H1 (cell line): ENCODE measurements around the gene TCAP. TPM values are rescaled to one million over a fixed set of nuclear protein-coding genes. Genes with fewer than 3 reads are reported as not detected.

ENCODE experiments used
- CTCF ChIA-PET: fragments of 300-600 bp; sonication (Branson Sonifier 250); formaldehyde crosslinking; loops from one replicate; lab custom pipeline; 2021; ENCODE audit not compliant: partially characterized antibody; lab: Charles Lee
- POLR2A ChIA-PET: fragments of 300-600 bp; sonication (Branson Sonifier 250); formaldehyde crosslinking; loops from one replicate; lab custom pipeline; 2021; ENCODE audit warnings: inconsistent platforms; ENCODE audit not compliant: partially characterized antibody; lab: Charles Lee
- DNase-seq, 2 experiments: peaks; one replicate each; pipeline versions ENCODE4 v3.0.0 to v3.0.0-alpha.2; 2010 to 2022; ENCODE audit warnings: low spot score in 2 of 2, low read depth in 1 of 2, mixed read lengths in 1 of 2
- FAIRE-seq: peaks from 2 replicates; lab custom pipeline; 2011; peaks lifted over from hg19 to GRCh38; lab: Jason Lieb, UNC
- H2AFZ ChIP-seq: 2 replicates; pipeline ENCODE4 v1.8.1; 2012; ENCODE audit warnings: low read length, inconsistent platforms
- H2AK5ac ChIP-seq: 2 replicates; pipeline ENCODE4 v1.6.1; 2013; ENCODE audit warnings: low read depth, low read length
- H2BK120ac ChIP-seq: replicated peaks from 2 replicates; pipeline ENCODE3; 2013; ENCODE audit warnings: low read depth, low read length, inconsistent platforms
- H2BK12ac ChIP-seq: 2 replicates; pipeline ENCODE4 v1.6.1; 2013; ENCODE audit warnings: low read depth, low read length
- H2BK15ac ChIP-seq: 2 replicates; pipeline ENCODE4 v1.6.1; 2013; ENCODE audit warnings: low read length
- H2BK20ac ChIP-seq: 2 replicates; pipeline ENCODE4 v1.6.1; 2013; ENCODE audit warnings: low read length
- H2BK5ac ChIP-seq: 2 replicates; pipeline ENCODE4 v1.6.1; 2013; ENCODE audit warnings: low read depth, low read length
- H3K14ac ChIP-seq: 2 replicates; pipeline ENCODE4 v1.6.1; 2013; ENCODE audit warnings: inconsistent platforms; ENCODE audit not compliant: insufficient read length
- H3K18ac ChIP-seq: 2 replicates; pipeline ENCODE4 v1.6.1; 2013; ENCODE audit warnings: low read length; ENCODE audit errors: extremely low read depth
- H3K23ac ChIP-seq: 2 replicates; pipeline ENCODE4 v1.6.1; 2013; ENCODE audit warnings: inconsistent platforms; ENCODE audit not compliant: insufficient read length
- H3K23me2 ChIP-seq: 2 replicates; pipeline ENCODE4 v1.6.1; 2013; ENCODE audit warnings: low read depth, low read length
- H3K27ac ChIP-seq: 2 replicates; pipeline ENCODE4 v1.6.1; 2011; ENCODE audit warnings: low read depth, low read length, inconsistent platforms
- H3K27me3 ChIP-seq, 4 experiments: replicated peaks in 1 of 4; 1 replicate in 1 of 4; 2 replicates in 3 of 4; pipeline versions ENCODE4 v1.6.1 to v1.8.1; 2011 to 2013; ENCODE audit warnings: low read length in 3 of 4, mild to moderate bottlenecking in 3 of 4, inconsistent platforms in 2 of 4, mixed read lengths in 2 of 4, moderate library complexity in 1 of 4; ENCODE audit not compliant: control insufficient read depth in 3 of 4, insufficient read depth in 3 of 4; ENCODE audit errors: extremely low read depth in 1 of 4
- H3K36me3 ChIP-seq, 4 experiments: 2 replicates each; pipeline versions ENCODE4 v1.6.1 to v1.8.1; 2011 to 2013; ENCODE audit warnings: mild to moderate bottlenecking in 4 of 4, low read length in 3 of 4, moderate library complexity in 2 of 4, control low read depth in 1 of 4, inconsistent platforms in 1 of 4; ENCODE audit not compliant: insufficient read depth in 4 of 4, control insufficient read depth in 2 of 4
- H3K4ac ChIP-seq: replicated peaks from 2 replicates; pipeline ENCODE3; 2013; ENCODE audit warnings: low read length, low read depth, mixed read lengths, inconsistent platforms; ENCODE audit not compliant: insufficient read length
- H3K4me1 ChIP-seq, 4 experiments: replicated peaks in 1 of 4; 1 replicate in 1 of 4; 2 replicates in 3 of 4; pipeline versions ENCODE4 v1.6.1 to v1.8.1; 2011 to 2013; ENCODE audit warnings: low read length in 3 of 4, inconsistent platforms in 2 of 4, mixed read lengths in 1 of 4; ENCODE audit not compliant: insufficient read depth in 4 of 4, control insufficient read depth in 3 of 4
- H3K4me2 ChIP-seq, 2 experiments: 2 replicates each; pipeline versions ENCODE4 v1.6.1 to v1.8.1; 2011 to 2013; ENCODE audit warnings: low read depth in 2 of 2, low read length in 2 of 2, control low read depth in 1 of 2, inconsistent platforms in 1 of 2, mild to moderate bottlenecking in 1 of 2; ENCODE audit not compliant: insufficient read depth in 1 of 2
- H3K4me3 ChIP-seq, 4 experiments: fragments of 200-600, 300-600 bp in 1 of 4; sonication (generic), shearing (Covaris generic), sonication (Bioruptor Twin) in 1 of 4; 2 replicates each; pipeline versions ENCODE4 v1.5.1 to v1.8.1; 2011 to 2016; ENCODE audit warnings: low read length in 4 of 4, low read depth in 3 of 4, control low read depth in 2 of 4, inconsistent platforms in 2 of 4, mild to moderate bottlenecking in 2 of 4, mixed read lengths in 1 of 4, moderate library complexity in 1 of 4; ENCODE audit not compliant: insufficient read depth in 2 of 4; ENCODE audit errors: extremely low read depth in 1 of 4
- H3K56ac ChIP-seq: replicated peaks from 2 replicates; pipeline ENCODE3; 2013; ENCODE audit warnings: low read depth, mild to moderate bottlenecking, mixed read lengths, low read length, inconsistent platforms; ENCODE audit not compliant: insufficient read length
- H3K79me1 ChIP-seq: 2 replicates; pipeline ENCODE4 v1.6.1; 2013; ENCODE audit warnings: low read depth, low read length, control low read depth
- H3K79me2 ChIP-seq, 2 experiments: 2 replicates each; pipeline versions ENCODE4 v1.6.1 to v1.8.1; 2012 to 2013; ENCODE audit warnings: low read length in 2 of 2, mild to moderate bottlenecking in 2 of 2, inconsistent platforms in 1 of 2; ENCODE audit not compliant: insufficient read depth in 2 of 2, control insufficient read depth in 1 of 2
- H3K9ac ChIP-seq, 4 experiments: replicated peaks in 1 of 4; 1 replicate in 1 of 4; 2 replicates in 3 of 4; pipeline versions ENCODE4 v1.6.1 to v1.8.1; 2011 to 2013; ENCODE audit warnings: low read depth in 3 of 4, low read length in 3 of 4, control low read depth in 2 of 4, mild to moderate bottlenecking in 2 of 4, moderate library complexity in 2 of 4, inconsistent platforms in 1 of 4; ENCODE audit errors: extremely low read depth in 1 of 4
- H3K9me3 ChIP-seq, 2 experiments: 2 replicates each; pipeline versions ENCODE4 v1.6.1 to v1.8.1; 2012 to 2013; ENCODE audit warnings: mild to moderate bottlenecking in 2 of 2, moderate library complexity in 2 of 2, control low read depth in 1 of 2, inconsistent platforms in 1 of 2, low read depth in 1 of 2, low read length in 1 of 2, mixed read lengths in 1 of 2; ENCODE audit not compliant: insufficient read depth in 2 of 2
- H4K20me1 ChIP-seq, 2 experiments: replicated peaks in 1 of 2; 2 replicates each; pipeline versions ENCODE3 to v1.8.1; 2011 to 2013; ENCODE audit warnings: inconsistent platforms in 2 of 2, low read length in 2 of 2, mild to moderate bottlenecking in 1 of 2; ENCODE audit not compliant: insufficient read depth in 2 of 2, control insufficient read depth in 1 of 2
- H4K5ac ChIP-seq: 2 replicates; pipeline ENCODE4 v1.6.1; 2013; ENCODE audit warnings: low read length, low read depth, mixed read lengths, inconsistent platforms; ENCODE audit not compliant: insufficient read length
- H4K8ac ChIP-seq: 2 replicates; pipeline ENCODE4 v1.8.0; 2013; ENCODE audit warnings: mild to moderate bottlenecking, moderate library complexity, low read length, inconsistent platforms; ENCODE audit not compliant: insufficient read depth; ENCODE audit errors: extremely low read depth
- H4K91ac ChIP-seq: replicated peaks from 2 replicates; pipeline ENCODE3; 2013; ENCODE audit warnings: low read length, mixed read lengths, inconsistent platforms; ENCODE audit not compliant: insufficient read length
- GTF2F1 ChIP-seq: IDR thresholded peaks from 2 replicates; pipeline ENCODE4 v1.6.1; 2012; ENCODE audit warnings: low read depth, low read length, improper control_type of control experiment, borderline replicate concordance
- TCF12 ChIP-seq: IDR thresholded peaks from 2 replicates; pipeline ENCODE4 v1.6.1; 2011; ENCODE audit warnings: low read depth, mild to moderate bottlenecking, low read length
- WGBS, 2 experiments: shearing (Covaris generic) in 1 of 2; methylation state at CpG; one replicate each; pipeline versions ENCODE4 v1.1.6 to v1.1.7; 2013 to 2015; ENCODE audit warnings: low lambda C conversion rate in 2 of 2, mixed read lengths in 2 of 2, inconsistent platforms in 1 of 2, low coverage in 1 of 2, missing lambda C conversion rate in 1 of 2; ENCODE audit not compliant: insufficient replicate concordance in 2 of 2, insufficient coverage in 1 of 2, insufficient read length in 1 of 2; ENCODE audit errors: extremely low coverage in 1 of 2, missing lambda C conversion rate in 1 of 2; 5-methylcytosine and 5-hydroxymethylcytosine counted together
- polyA plus RNA-seq, 7 experiments: library from polyadenylated mRNA; depleted of rRNA in 3 of 7; stranded (reverse) in 5 of 7; unstranded in 2 of 7; fragments of >200 nt in 5 of 7; fragments of 200-250 nt in 2 of 7; gene quantifications; 1 replicate in 5 of 7; 2 replicates in 1 of 7; 4 replicates in 1 of 7; pipeline versions ENCODE4 v1.2.1 to v1.2.3, GENCODE V29; 2011 to 2013; ENCODE audit warnings: missing spikeins in 2 of 7, mixed read lengths in 2 of 7
- total RNA-seq: library from RNA; stranded (reverse); fragmentation: NEBNext Ultra II Directional; extraction: Animal tissue kit (Norgen Biotek cat#: 25700); gene quantifications from 2 replicates; pipeline ENCODE4 v1.2.1, GENCODE V29; 2021

TCAP gene
- total and polyA plus RNA-seq, 2 of the 8 experiments (the other 6 are each of a cell fraction or from before 2014, with no cell fraction given), result 0.82 to 1.4 TPM

GRCh38 chr17:39662551-39663339, 2.4 kb upstream of the TCAP start:
- ChIA-PET CTCF (interaction anchor here (0.8 to 52.4 kb wide), 6 partner anchors 10 to 115 kb away, joined by 3 to 1885 read pairs (median 4); partner anchors contain the start of genes PPP1R1B and STARD3), POLR2A (interaction anchor here (0.7 to 32.5 kb wide), 6 partner anchors 10 to 87 kb away, joined by 3 to 708 read pairs (median 4); partner anchors contain the start of genes ERBB2, PGAP3 and STARD3)
- peak overlapping the region; percentile 64; the same call in 1 of the 2 replicates for H2BK12ac ChIP-seq
- peaks cover 6% of the 10 kb centered on the region; the same call in 1 of the 2 replicates for H3K23me2 ChIP-seq
- no peak overlapping the region for H3K23ac ChIP-seq
- FAIRE-seq (no peak), DNase-seq (peak in 1 of 2 experiments; percentile 59)
- no peak overlapping the region for H3K56ac ChIP-seq
- H4K20me1 ChIP-seq, result no peaks in the 10 kb centered on the region
- no peaks in the 10 kb centered on the region for H3K79me2 ChIP-seq
- peak overlapping the region; percentile 36; the same call in 1 of the 2 replicates for H3K18ac ChIP-seq
- peak overlapping the region; percentile 50; the same call in 1 of the 2 replicates for H3K27ac ChIP-seq
- H3K4me2 ChIP-seq, result peak overlapping the region in 1 of 2 experiments; percentile 22; a peak in 1 of 4 replicates
- peaks cover 0 to 9% (median 4%) of the 10 kb centered on the region in 4 experiments; a peak in 4 of 7 replicates for H3K27me3 ChIP-seq
- H2AK5ac ChIP-seq, result no peak overlapping the region
- peak overlapping the region; percentile 23 for H4K5ac ChIP-seq
- no peak overlapping the region for H3K4me3 ChIP-seq
- peak overlapping the region; percentile 14 for H4K8ac ChIP-seq
- peak overlapping the region; percentile 83 for H3K4ac ChIP-seq
- H3K36me3 ChIP-seq, result peaks cover 0 to 9% (median 3%) of the 10 kb centered on the region in 4 experiments; a peak in 3 of 8 replicates
- no peak overlapping the region for H2AFZ ChIP-seq
- peak overlapping the region; percentile 35; the same call in 1 of the 2 replicates for H2BK5ac ChIP-seq
- H3K9me3 ChIP-seq, result no peaks in the 10 kb centered on the region
- 79% methylated on average over 22 of the region's 22 CpGs; no CpG with 5 or more reads in 1 of the 2 experiments for WGBS, 2 experiments
- H3K79me1 ChIP-seq, result no peaks in the 10 kb centered on the region
- H2BK15ac ChIP-seq, result no peak overlapping the region; the same call in 1 of the 2 replicates
- H2BK120ac ChIP-seq, result no peak overlapping the region
- no peak overlapping the region for H3K14ac ChIP-seq
- no peak for TF ChIP-seq GTF2F1
- peak; percentile 92; the same call in 1 of the 2 replicates for TF ChIP-seq TCF12
- H2BK20ac ChIP-seq, result no peak overlapping the region; the same call in 1 of the 2 replicates
- H3K4me1 ChIP-seq, result peaks cover 0 to 48% (median 42%) of the 10 kb centered on the region in 4 experiments; a peak in 6 of 7 replicates
- H3K9ac ChIP-seq, result no peak overlapping the region
- H4K91ac ChIP-seq, result peak overlapping the region; percentile 75
